Mesothelial cell of epicardium (in vitro differentiated cells): ENCODE measurements around the gene LRFN3. TPM values are rescaled to one million over a fixed set of nuclear protein-coding genes. Genes with fewer than 3 reads are reported as not detected.

Source experiments
- DNase-seq, 2 experiments: peaks; one replicate each; pipeline ENCODE4 v3.0.0; 2021; ENCODE audit warnings: low spot score in 2 of 2; ENCODE audit not compliant: unreplicated experiment in 2 of 2
- H3K27ac Mint-ChIP-seq: 2 replicates; pipeline ENCODE4 v1.8.0; 2021; ENCODE audit warnings: mixed read lengths
- H3K27me3 Mint-ChIP-seq: 2 replicates; pipeline ENCODE4 v1.8.0; 2021; ENCODE audit warnings: low read depth, mixed read lengths
- H3K36me3 Mint-ChIP-seq: 2 replicates; pipeline ENCODE4 v1.8.0; 2021; ENCODE audit warnings: mixed read lengths
- H3K4me1 Mint-ChIP-seq: 2 replicates; pipeline ENCODE4 v1.8.0; 2021; ENCODE audit warnings: mixed read lengths
- H3K4me3 Mint-ChIP-seq: 2 replicates; pipeline ENCODE4 v1.8.0; 2021; ENCODE audit warnings: mild to moderate bottlenecking, moderate library complexity, mixed read lengths
- H3K9me3 Mint-ChIP-seq: 2 replicates; pipeline ENCODE4 v1.8.0; 2021; ENCODE audit warnings: mixed read lengths
- total RNA-seq: library from RNA; stranded (reverse); gene quantifications from 3 replicates; pipeline ENCODE4 v1.2.1, GENCODE V29; 2021
- TF ChIP-seq, protein P1 (sequence below): fragments of 200-600 bp; sonication (generic); IDR thresholded peaks from one replicate; pipeline ENCODE4 v1.5.0; 2021; ENCODE audit warnings: antibody characterized with exemption; ENCODE audit not compliant: unreplicated experiment

LRFN3 gene
- total RNA-seq, 1 donor from 2014 or later = 25.7 TPM

DNA sequence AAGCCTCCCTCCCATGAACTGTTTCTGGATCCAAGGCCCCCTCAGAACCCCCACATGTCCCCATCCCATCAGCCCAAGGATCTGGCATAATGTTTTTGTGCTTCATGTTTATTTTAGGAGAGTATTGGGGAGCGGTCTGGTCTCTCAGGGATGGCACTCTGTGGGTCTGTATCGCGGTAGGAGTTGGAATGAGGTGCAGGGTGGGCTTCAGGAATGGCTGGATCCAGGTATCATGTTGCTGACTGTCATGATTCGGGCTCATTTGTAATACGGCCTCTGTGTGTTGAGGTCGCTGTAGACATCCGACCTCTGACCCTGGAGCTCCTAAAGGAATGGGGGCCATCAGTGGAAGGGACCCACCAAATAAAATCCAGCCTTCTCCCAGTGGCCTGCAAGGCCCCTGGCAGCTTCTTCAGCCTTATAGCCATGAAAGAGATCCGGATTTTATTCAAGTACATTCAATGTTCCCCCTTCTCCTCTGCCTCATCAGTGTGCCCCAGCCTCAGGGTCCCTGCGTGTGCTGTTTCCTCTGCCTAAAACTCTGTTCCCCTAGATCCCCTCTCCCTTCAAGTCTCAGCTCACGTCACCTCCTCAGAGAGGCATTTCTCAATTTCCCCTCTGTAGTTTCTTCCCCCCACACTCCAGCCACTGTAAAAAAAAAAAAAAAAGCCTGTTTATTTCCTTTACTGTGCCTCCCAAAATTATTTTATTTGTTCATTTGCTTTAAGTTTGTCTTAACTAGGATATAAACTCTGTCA lies 31.7 kb upstream of the LRFN3 start:
- Mint-ChIP-seq H3K4me3 (no peak overlapping the region), H3K4me1 (peaks cover 21% of the 10 kb centered on the region), H3K27me3 (no peaks in the 10 kb centered on the region), H3K36me3 (no peaks in the 10 kb centered on the region), H3K9me3 (no peaks in the 10 kb centered on the region), H3K27ac (peak overlapping the region; percentile 5)
- no peak for DNase-seq
- TF ChIP-seq, protein P1, sequence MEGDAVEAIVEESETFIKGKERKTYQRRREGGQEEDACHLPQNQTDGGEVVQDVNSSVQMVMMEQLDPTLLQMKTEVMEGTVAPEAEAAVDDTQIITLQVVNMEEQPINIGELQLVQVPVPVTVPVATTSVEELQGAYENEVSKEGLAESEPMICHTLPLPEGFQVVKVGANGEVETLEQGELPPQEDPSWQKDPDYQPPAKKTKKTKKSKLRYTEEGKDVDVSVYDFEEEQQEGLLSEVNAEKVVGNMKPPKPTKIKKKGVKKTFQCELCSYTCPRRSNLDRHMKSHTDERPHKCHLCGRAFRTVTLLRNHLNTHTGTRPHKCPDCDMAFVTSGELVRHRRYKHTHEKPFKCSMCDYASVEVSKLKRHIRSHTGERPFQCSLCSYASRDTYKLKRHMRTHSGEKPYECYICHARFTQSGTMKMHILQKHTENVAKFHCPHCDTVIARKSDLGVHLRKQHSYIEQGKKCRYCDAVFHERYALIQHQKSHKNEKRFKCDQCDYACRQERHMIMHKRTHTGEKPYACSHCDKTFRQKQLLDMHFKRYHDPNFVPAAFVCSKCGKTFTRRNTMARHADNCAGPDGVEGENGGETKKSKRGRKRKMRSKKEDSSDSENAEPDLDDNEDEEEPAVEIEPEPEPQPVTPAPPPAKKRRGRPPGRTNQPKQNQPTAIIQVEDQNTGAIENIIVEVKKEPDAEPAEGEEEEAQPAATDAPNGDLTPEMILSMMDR = no peak

DNA sequence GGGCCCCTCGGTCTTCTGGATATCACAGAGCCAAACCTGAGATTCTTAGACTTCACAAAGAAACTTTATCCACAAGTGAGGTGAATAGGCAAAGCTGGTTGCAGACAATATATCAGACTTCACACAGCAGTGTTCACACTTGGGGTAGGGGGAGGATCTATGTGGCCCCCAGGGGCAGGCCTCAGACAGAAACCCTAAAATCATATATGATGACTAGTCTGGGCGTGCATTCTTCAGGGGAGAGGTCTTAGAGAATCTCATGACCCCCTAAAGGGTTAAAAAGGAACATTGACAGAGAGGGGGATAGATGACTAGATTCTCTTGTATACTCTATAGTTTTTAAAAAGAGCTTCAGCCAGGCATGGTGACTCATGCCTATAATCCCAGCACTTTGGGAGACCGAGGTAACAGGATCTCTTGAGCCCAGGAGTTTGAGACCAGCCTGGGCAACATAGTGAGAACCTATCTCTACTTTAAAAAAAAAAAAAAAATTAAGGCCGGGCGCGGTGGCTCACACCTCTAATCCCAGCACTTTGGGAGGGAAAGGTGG lies 30.9 kb upstream of the LRFN3 start:
- TF ChIP-seq, protein P1 = no peak
- no peak overlapping the region for H3K4me3 Mint-ChIP-seq
- no peaks in the 10 kb centered on the region for H3K9me3 Mint-ChIP-seq
- no peaks in the 10 kb centered on the region for H3K36me3 Mint-ChIP-seq
- H3K4me1 Mint-ChIP-seq = peaks cover 21% of the 10 kb centered on the region
- H3K27ac Mint-ChIP-seq = peak overlapping the region; percentile 5
- H3K27me3 Mint-ChIP-seq = no peaks in the 10 kb centered on the region
- no peak for DNase-seq

- Mint-ChIP-seq H3K4me1 (peaks cover 10% of the 10 kb centered on the region), H3K36me3 (no peaks in the 10 kb centered on the region), H3K9me3 (no peaks in the 10 kb centered on the region), H3K4me3 (no peak overlapping the region), H3K27ac (no peak overlapping the region), H3K27me3 (no peaks in the 10 kb centered on the region)
- no peak for DNase-seq
- TF ChIP-seq, protein P1 = no peak
Measured at GRCh38 chr19:35907377-35907745, 28.8 kb upstream of the LRFN3 start.

GRCh38 chr19:35908010-35908441 lies 28.1 kb upstream of the LRFN3 start, which contains the start of gene TYROBP:
TSS of gene TYROBP (minus strand) at chr19:35908295. CDS start at chr19:35908228, 67 bp downstream.
- Mint-ChIP-seq H3K27me3 (no peaks in the 10 kb centered on the region), H3K27ac (no peak within 1 kb of the TSS), H3K4me1 (peaks cover 7% of the 10 kb centered on the region), H3K9me3 (no peaks in the 10 kb centered on the region), H3K36me3 (no peaks in the 10 kb centered on the region), H3K4me3 (no peak within 1 kb of the TSS)
- TF ChIP-seq, protein P1 = no peak
- no peak for DNase-seq

DNA sequence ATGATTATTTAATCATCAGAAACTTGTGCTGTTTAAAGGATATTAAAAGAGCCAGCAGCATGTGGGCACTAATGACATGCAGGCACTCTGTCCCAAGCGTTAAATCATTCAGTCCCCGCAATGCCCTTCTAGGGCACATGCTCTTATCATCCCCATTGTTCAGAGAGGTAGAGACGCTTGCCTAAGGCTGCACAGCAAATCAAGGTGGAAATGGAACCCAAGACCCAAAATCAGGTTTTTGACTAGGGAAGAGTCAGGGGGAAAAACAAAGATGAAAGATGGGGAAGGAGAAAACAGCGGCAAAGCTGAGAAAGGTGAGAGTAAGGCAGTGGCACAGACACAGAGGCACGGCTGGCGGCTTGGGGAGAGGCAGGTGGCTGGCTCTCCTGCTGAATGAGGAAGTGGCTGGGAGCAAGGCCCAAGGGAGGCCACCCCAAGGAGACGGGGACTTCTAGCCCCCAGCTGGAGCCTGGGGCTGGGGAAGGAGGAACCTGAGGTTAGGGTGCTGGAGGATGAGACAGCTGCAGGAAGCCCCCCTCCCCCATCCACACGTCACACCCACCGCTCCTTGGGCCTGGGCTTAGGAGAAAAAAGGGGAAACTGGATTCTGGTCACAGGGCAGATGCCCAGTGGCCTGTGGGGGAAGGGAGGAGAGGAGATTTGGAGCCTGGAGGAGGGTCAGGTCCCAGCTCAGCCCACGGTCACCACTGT lies 27.0 kb upstream of the LRFN3 start:
- Mint-ChIP-seq H3K27ac (no peak overlapping the region), H3K9me3 (no peaks in the 10 kb centered on the region), H3K27me3 (no peaks in the 10 kb centered on the region), H3K36me3 (no peaks in the 10 kb centered on the region), H3K4me1 (no peaks in the 10 kb centered on the region), H3K4me3 (no peak overlapping the region)
- DNase-seq = no peak
- TF ChIP-seq, protein P1 = no peak
